Measurements from ENCODE around the gene PARD6G. TPM values are rescaled to one million over a fixed set of nuclear protein-coding genes. Genes with fewer than 3 reads are reported as not detected.

PARD6G gene
- total RNA-seq, 1 experiment from 2014 or later = 5.4 TPM

- Histone ChIP-seq H3K4me2 (ENCODE audit: low read length) (no peak overlapping the region), H3K36me3 (ENCODE audit: low read depth, low read length) (peaks cover 47% of the 10 kb centered on the region), H3K9ac (ENCODE audit: low read length) (no peak overlapping the region), H3K79me2 (ENCODE audit: low read length) (peaks cover 100% of the 10 kb centered on the region), H2AFZ (ENCODE audit: low read length) (no peak overlapping the region), H3K9me2 (replicated peaks; ENCODE audit: low read length) (no peaks in the 10 kb centered on the region), H3K4me3 (ENCODE audit: low read length) (no peak overlapping the region), H3K9me3 (ENCODE audit: low read length) (no peaks in the 10 kb centered on the region), H3K27me3 (ENCODE audit: low read length) (no peaks in the 10 kb centered on the region), H3F3A (ENCODE audit: low read length, unreplicated experiment) (no peaks in the 10 kb centered on the region), H3K27ac (ENCODE audit: low read length) (no peak overlapping the region), H3K4me1 (ENCODE audit: insufficient read depth, low read length) (peaks cover 5% of the 10 kb centered on the region), H4K20me1 (ENCODE audit: low read length) (peaks cover 64% of the 10 kb centered on the region)
- CTCF ChIA-PET = no interaction called here
- BruUV-seq (replicated peaks) = no TSS peak
- no peak for DNase-seq
- no peak for TF ChIP-seq EZH2phosphoT487 (IDR thresholded peaks at IDR 0.05; ENCODE audit: borderline replicate concordance, low read length)
- TF ChIP-seq CTCF (conservative IDR thresholded peaks at IDR 0.05; ENCODE audit: low read depth, low read length) = no peak
- no peak for TF ChIP-seq EZH2 (IDR thresholded peaks at IDR 0.05; ENCODE audit: low read length, unreplicated experiment)
- no peak for ATAC-seq
- intact Hi-C loops (cut with micrococcal nuclease) = no loop called here
- POLR2A ChIA-PET (ENCODE audit: unreplicated experiment) = no interaction called here
Measured at GRCh38 chr18:80120932-80121331, 126.4 kb downstream of the PARD6G start.

- no peak overlapping the region for H3K4me3 ChIP-seq (ENCODE audit: low read length)
- CTCF ChIA-PET = no interaction called here
- no peak overlapping the region for H3K4me2 ChIP-seq (ENCODE audit: low read length)
- H3K9ac ChIP-seq (ENCODE audit: low read length) = no peak overlapping the region
- peaks cover 70% of the 10 kb centered on the region for H4K20me1 ChIP-seq (ENCODE audit: low read length)
- no TSS peak for BruUV-seq (replicated peaks)
- H3K4me1 ChIP-seq (ENCODE audit: insufficient read depth, low read length) = no peaks in the 10 kb centered on the region
- no peak overlapping the region for H3K27ac ChIP-seq (ENCODE audit: low read length)
- intact Hi-C loops (cut with micrococcal nuclease) = no loop called here
- peaks cover 100% of the 10 kb centered on the region for H3K79me2 ChIP-seq (ENCODE audit: low read length)
- TF ChIP-seq EZH2 (IDR thresholded peaks at IDR 0.05; ENCODE audit: low read length, unreplicated experiment) (no peak), EZH2phosphoT487 (IDR thresholded peaks at IDR 0.05; ENCODE audit: borderline replicate concordance, low read length) (no peak), CTCF (conservative IDR thresholded peaks at IDR 0.05; ENCODE audit: low read depth, low read length) (no peak)
- no peak for ATAC-seq
- H3F3A ChIP-seq (ENCODE audit: low read length, unreplicated experiment) = no peaks in the 10 kb centered on the region
- H2AFZ ChIP-seq (ENCODE audit: low read length) = no peak overlapping the region
- DNase-seq = no peak
- peaks cover 50% of the 10 kb centered on the region for H3K36me3 ChIP-seq (ENCODE audit: low read depth, low read length)
- POLR2A ChIA-PET (ENCODE audit: unreplicated experiment) = no interaction called here
- no peaks in the 10 kb centered on the region for H3K9me2 ChIP-seq (replicated peaks; ENCODE audit: low read length)
- no peaks in the 10 kb centered on the region for H3K27me3 ChIP-seq (ENCODE audit: low read length)
- H3K9me3 ChIP-seq (ENCODE audit: low read length) = no peaks in the 10 kb centered on the region
Measured at GRCh38 chr18:80119111-80119510, 128.2 kb downstream of the PARD6G start.

GRCh38 chr18:80115035-80115434 lies 132.3 kb downstream of the PARD6G start:
- Histone ChIP-seq H3K79me2 (ENCODE audit: low read length) (peaks cover 100% of the 10 kb centered on the region), H3K4me3 (ENCODE audit: low read length) (no peak overlapping the region), H4K20me1 (ENCODE audit: low read length) (peaks cover 76% of the 10 kb centered on the region), H3K27ac (ENCODE audit: low read length) (no peak overlapping the region), H3K4me2 (ENCODE audit: low read length) (no peak overlapping the region), H3K9me3 (ENCODE audit: low read length) (no peaks in the 10 kb centered on the region), H3K27me3 (ENCODE audit: low read length) (no peaks in the 10 kb centered on the region), H3K9me2 (replicated peaks; ENCODE audit: low read length) (no peaks in the 10 kb centered on the region), H3K9ac (ENCODE audit: low read length) (no peak overlapping the region), H3K4me1 (ENCODE audit: insufficient read depth, low read length) (peaks cover 10% of the 10 kb centered on the region; the same call in 1 of the 2 replicates), H2AFZ (ENCODE audit: low read length) (no peak overlapping the region), H3F3A (ENCODE audit: low read length, unreplicated experiment) (no peaks in the 10 kb centered on the region), H3K36me3 (ENCODE audit: low read depth, low read length) (peaks cover 39% of the 10 kb centered on the region)
- BruUV-seq (replicated peaks) = no TSS peak
- DNase-seq = no peak
- TF ChIP-seq CTCF (conservative IDR thresholded peaks at IDR 0.05; ENCODE audit: low read depth, low read length) (no peak), EZH2phosphoT487 (IDR thresholded peaks at IDR 0.05; ENCODE audit: borderline replicate concordance, low read length) (no peak), EZH2 (IDR thresholded peaks at IDR 0.05; ENCODE audit: low read length, unreplicated experiment) (no peak)
- ATAC-seq = no peak
- intact Hi-C loops (cut with micrococcal nuclease) = no loop called here
- CTCF ChIA-PET = no interaction called here
- POLR2A ChIA-PET (ENCODE audit: unreplicated experiment) = no interaction called here

Data from PC-3 (cell line).